Transverse colon (tissue), 4 donors: ENCODE data around the gene TIRAP. TPM values are rescaled to one million over a fixed set of nuclear protein-coding genes. Genes with fewer than 3 reads are reported as not detected.

ENCODE experiments used
- DNase-seq: peaks from one replicate; pipeline ENCODE4 v3.0.0-alpha.2; 2019
- H3K27ac ChIP-seq, 4 donors: fragments of 200-600 bp; sonication (generic); 2 replicates each; pipeline ENCODE4 v1.5.1; 2016 to 2018; ENCODE audit warnings: inconsistent platforms in 4 of 4
- H3K27me3 ChIP-seq: fragments of 200-600 bp; sonication (generic); 2 replicates; pipeline ENCODE4 v1.5.1; 2017; ENCODE audit warnings: inconsistent platforms
- H3K36me3 ChIP-seq, 4 donors: fragments of 200-600 bp; sonication (generic); 2 replicates each; pipeline ENCODE4 v1.5.1; 2017 to 2019; ENCODE audit warnings: inconsistent platforms in 4 of 4
- H3K4me1 ChIP-seq, 4 donors: fragments of 200-600 bp; sonication (generic); 2 replicates each; pipeline ENCODE4 v1.5.1; 2017 to 2020; ENCODE audit warnings: inconsistent platforms in 4 of 4
- H3K4me3 ChIP-seq, 4 donors: fragments of 200-600 bp; sonication (generic); 1 replicate in 1 of 4; 2 replicates in 3 of 4; pipeline versions ENCODE4 v1.5.1 to v1.6.1; 2017 to 2019; ENCODE audit warnings: inconsistent platforms in 4 of 4
- H3K9me3 ChIP-seq, 2 donors: fragments of 200-600 bp; sonication (generic); 2 replicates each; pipeline ENCODE4 v1.5.1; 2017 to 2019; ENCODE audit warnings: inconsistent platforms in 2 of 2
- CTCF ChIP-seq, 5 experiments: fragments of 200-600 bp in 3 of 5; fragments of 450-650 bp in 2 of 5; sonication (generic) in 3 of 5; IDR thresholded peaks; 1 replicate in 2 of 5; 2 replicates in 3 of 5; pipeline ENCODE4 v1.5.1; 2016 to 2017; ENCODE audit warnings: antibody characterized with exemption in 5 of 5, inconsistent platforms in 3 of 5, mild to moderate bottlenecking in 2 of 5, moderate library complexity in 1 of 5
- EP300 ChIP-seq: sonication (generic); formaldehyde crosslinking; IDR thresholded peaks from one replicate; pipeline ENCODE4 v1.6.1; 2017; ENCODE audit warnings: antibody characterized with exemption, low read depth
- POLR2A ChIP-seq: fragments of 450-650 bp; IDR thresholded peaks from one replicate; pipeline ENCODE4 v1.6.1; 2016; ENCODE audit warnings: antibody characterized with exemption, mild to moderate bottlenecking, moderate library complexity
- POLR2AphosphoS5 ChIP-seq, 3 donors: sonication (generic); formaldehyde crosslinking; IDR thresholded peaks; one replicate each; pipeline ENCODE4 v1.6.1; 2016; ENCODE audit warnings: antibody characterized with exemption in 3 of 3
- WGBS, 2 donors: methylation state at CpG; one replicate each; pipeline ENCODE4 v1.1.5; 2018; ENCODE audit warnings: low coverage in 1 of 2; 5-methylcytosine and 5-hydroxymethylcytosine counted together
- in situ Hi-C, 4 donors: fragments of 200-750 bp; cut with MboI; loops; one replicate each; pipeline versions ENCODE4 v1.15.0 to v1.15.1; 2017; ENCODE audit warnings: low sequenced_read_pairs in 3 of 4, low pct_ligation_motif_present in 1 of 4, low pct_unique_long_range_greater_than_20kb in 1 of 4
- intact Hi-C: fragments of 100-400 bp; cut with DNase I; formaldehyde crosslinking; loops from one replicate; pipeline ENCODE4 v1.15.1; 2023; ENCODE audit warnings: low total_unique reads
- total RNA-seq, 4 donors: library from RNA; depleted of rRNA; stranded (reverse); fragments of >200 nt; gene quantifications; one replicate each; pipeline ENCODE4 v1.1.0, GENCODE V29; 2016

The TIRAP gene
- total RNA-seq, 4 donors from 2014 or later = 5.8 to 38.9 (median 20.3) TPM

DNA sequence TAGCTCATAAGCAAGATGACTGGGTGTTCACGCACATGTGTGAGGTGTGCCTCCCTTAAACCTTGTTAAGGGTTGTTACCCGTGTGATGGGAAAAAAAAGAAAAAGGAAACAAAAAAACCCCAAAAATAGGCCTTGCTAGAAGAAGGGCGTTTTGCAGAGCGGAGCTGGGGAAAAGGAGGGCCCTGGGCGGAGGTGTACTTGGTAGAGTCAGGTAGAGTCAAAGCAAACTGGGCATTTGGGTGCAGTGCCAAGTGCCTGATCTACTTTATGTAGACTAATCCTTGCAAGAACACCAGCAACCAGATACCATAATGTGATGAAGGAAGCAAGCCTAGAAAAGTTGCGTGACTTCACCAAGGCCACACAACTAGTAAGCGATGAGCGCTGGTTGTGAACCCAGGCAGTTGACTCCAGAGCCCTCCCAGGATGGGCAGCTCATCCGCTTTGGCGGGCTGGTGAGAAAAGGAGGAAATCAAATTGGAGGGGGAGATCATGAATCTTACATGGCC, 1.2 kb upstream of the TIRAP start:
- no peak for DNase-seq
- Histone ChIP-seq H3K27me3 (no peaks in the 10 kb centered on the region), H3K4me1 (peaks cover 7 to 28% (median 15%) of the 10 kb centered on the region in 4 donors), H3K4me3 (peak overlapping the region in 2 of 4 donors; percentile 75 to 81), H3K9me3 (no peaks in the 10 kb centered on the region), H3K27ac (peak overlapping the region; percentile 92 to 94 (median 93)), H3K36me3 (no peaks in the 10 kb centered on the region)
- TF ChIP-seq EP300 (no peak), POLR2AphosphoS5 (IDR thresholded peaks at IDR 0.05) (no peak)
- intact Hi-C loops = no loop called here
- WGBS, 2 donors = 95 to 96% methylated on average over 7 to 10 of the region's 10 CpGs
- in situ Hi-C loops = no loop called here

DNA sequence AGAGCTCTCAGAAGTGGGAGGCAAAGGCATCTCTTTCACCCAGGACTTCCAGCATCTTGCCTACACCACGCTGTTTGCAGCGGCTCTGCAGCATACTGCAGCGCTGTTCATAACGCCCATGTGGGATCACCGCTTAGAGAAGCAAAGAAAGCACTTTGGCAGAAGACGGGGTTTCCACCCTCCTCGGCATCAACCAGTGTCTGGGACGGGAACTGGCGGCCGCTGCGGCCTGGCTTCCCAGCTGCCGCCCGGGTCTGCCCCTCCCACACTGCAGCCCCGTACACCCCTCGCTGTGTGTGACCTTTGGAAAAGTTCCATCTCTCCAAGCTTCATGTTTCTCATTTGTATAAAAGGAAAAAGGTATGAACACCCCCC, 545 bp upstream of the TIRAP start:
- Histone ChIP-seq H3K36me3 (no peaks in the 10 kb centered on the region), H3K4me3 (peak overlapping the region; percentile 61 to 84 (median 78)), H3K9me3 (no peaks in the 10 kb centered on the region), H3K27me3 (no peaks in the 10 kb centered on the region), H3K4me1 (peaks cover 7 to 28% (median 15%) of the 10 kb centered on the region in 4 donors), H3K27ac (peak overlapping the region; percentile 92 to 94 (median 93))
- intact Hi-C loops = no loop called here
- WGBS, 2 donors = 5% methylated on average over 15 of the region's 15 CpGs; no CpG with 5 or more reads in 1 of the 2 donors
- TF ChIP-seq POLR2A (no peak), CTCF (IDR thresholded peaks at IDR 0.05) (no peak), POLR2AphosphoS5 (IDR thresholded peaks at IDR 0.05) (no peak), EP300 (no peak)
- in situ Hi-C loops = no loop called here
- DNase-seq = peak; percentile 57

DNA sequence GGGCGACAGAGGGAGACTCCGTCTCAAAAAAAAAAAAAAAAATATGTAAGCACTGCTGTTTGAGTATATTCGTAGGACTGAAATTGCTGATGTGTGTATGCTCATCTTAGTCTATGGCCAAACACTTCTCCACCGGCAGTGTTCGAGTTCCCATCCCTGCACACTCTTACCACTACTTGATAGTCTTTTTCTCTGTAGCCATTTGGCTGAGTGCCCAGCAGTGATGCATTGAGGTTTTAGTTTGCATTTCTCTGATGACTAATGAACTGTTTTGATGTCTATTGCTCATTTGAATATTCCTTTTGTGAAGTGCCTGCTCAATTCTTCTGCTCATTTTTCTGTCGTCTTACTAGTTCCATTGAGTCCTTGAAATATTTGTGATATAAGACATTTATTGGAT, 1.9 kb downstream of the TIRAP start:
- peak; percentile 83 for DNase-seq
- H3K4me1 ChIP-seq = peaks cover 7 to 28% (median 15%) of the 10 kb centered on the region in 4 donors
- TF ChIP-seq CTCF (IDR thresholded peaks at IDR 0.05) = no peak
- TF ChIP-seq POLR2AphosphoS5 (IDR thresholded peaks at IDR 0.05) = no peak
- no peak for TF ChIP-seq EP300
- TF ChIP-seq POLR2A = no peak
- no peaks in the 10 kb centered on the region for H3K27me3 ChIP-seq
- no peak overlapping the region for H3K27ac ChIP-seq
- no peak overlapping the region for H3K4me3 ChIP-seq
- H3K9me3 ChIP-seq = no peaks in the 10 kb centered on the region
- in situ Hi-C loops (no loop called here), intact Hi-C loops (no loop called here)
- 61 to 64% methylated on average over 4 to 6 of the region's 6 CpGs for WGBS, 2 donors
- peaks cover 0 to 7% (median 0%) of the 10 kb centered on the region in 4 donors for H3K36me3 ChIP-seq

GRCh38 chr11:126288237-126288636, 5.3 kb downstream of the TIRAP start:
- H3K9me3 ChIP-seq = no peaks in the 10 kb centered on the region
- intact Hi-C loops = no loop called here
- H3K27me3 ChIP-seq = no peaks in the 10 kb centered on the region
- TF ChIP-seq POLR2AphosphoS5 (IDR thresholded peaks at IDR 0.05) = no peak
- TF ChIP-seq POLR2A = no peak
- TF ChIP-seq CTCF (IDR thresholded peaks at IDR 0.05) = no peak
- TF ChIP-seq EP300 = no peak
- peaks cover 0 to 16% (median 8%) of the 10 kb centered on the region in 4 donors for H3K4me1 ChIP-seq
- H3K27ac ChIP-seq = no peak overlapping the region
- 85 to 93% methylated on average over 6 of the region's 6 CpGs for WGBS, 2 donors
- peaks cover 0 to 21% (median 9%) of the 10 kb centered on the region in 4 donors for H3K36me3 ChIP-seq
- in situ Hi-C loops = no loop called here
- H3K4me3 ChIP-seq = no peak overlapping the region
- DNase-seq = no peak

DNA sequence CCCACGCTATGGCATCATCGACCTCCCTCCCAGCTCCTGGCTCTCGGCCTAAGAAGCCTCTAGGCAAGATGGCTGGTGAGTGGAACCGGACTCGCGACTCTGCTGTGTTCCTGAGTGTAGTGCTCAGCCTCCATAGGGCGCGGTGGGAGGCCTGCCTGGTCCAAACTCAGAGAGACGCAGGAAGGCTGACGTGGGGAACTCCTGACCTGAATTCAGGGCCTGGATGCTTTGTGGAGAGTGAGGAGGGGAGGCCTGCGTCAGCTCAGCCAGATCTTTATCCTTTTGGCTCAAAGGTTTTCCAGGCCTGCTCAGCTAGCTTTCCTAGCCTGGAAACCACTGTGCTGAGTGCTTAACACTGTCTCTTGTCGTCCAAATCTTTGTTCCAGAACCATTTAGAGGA, 8.0 kb downstream of the TIRAP start:
- no peak for DNase-seq
- 51 to 83% methylated on average over 3 to 12 of the region's 12 CpGs for WGBS, 2 donors
- Histone ChIP-seq H3K27ac (no peak overlapping the region), H3K4me1 (no peaks in the 10 kb centered on the region), H3K9me3 (no peaks in the 10 kb centered on the region), H3K27me3 (no peaks in the 10 kb centered on the region), H3K4me3 (no peak overlapping the region), H3K36me3 (peaks cover 0 to 29% (median 15%) of the 10 kb centered on the region in 4 donors)
- in situ Hi-C loops (no loop called here), intact Hi-C loops (no loop called here)
- TF ChIP-seq EP300 (no peak), POLR2AphosphoS5 (IDR thresholded peaks at IDR 0.05) (no peak), CTCF (IDR thresholded peaks at IDR 0.05) (no peak), POLR2A (no peak)
